ENCODE results near the gene B4GALT5.

B4GALT5 gene

GRCh38 chr20:49700411-49701185 is 13.1 kb downstream of the B4GALT5 start:
- FAIRE-seq: no peak

- FAIRE-seq: no peak
Observed at GRCh38 chr20:49699200-49699992, 14.3 kb downstream of the B4GALT5 start.

DNA sequence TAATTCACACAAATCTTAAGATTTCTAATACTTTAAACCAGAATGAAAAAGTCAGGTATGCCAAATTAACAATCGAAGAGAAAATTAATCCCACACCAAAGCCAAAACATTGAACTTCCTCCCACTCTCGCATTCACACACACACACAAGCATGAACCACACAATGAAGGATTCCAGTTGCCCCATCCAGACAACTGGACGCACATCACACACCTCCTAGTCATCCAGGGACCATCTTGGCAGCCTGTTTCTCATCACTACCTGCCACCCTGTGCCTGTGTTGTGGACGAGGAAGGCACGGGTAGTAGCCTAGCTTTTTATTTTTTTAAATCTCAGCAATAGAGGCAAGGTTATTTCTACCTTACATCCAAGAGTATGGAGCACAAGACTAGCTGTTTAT is 15.2 kb downstream of the B4GALT5 start:
- FAIRE-seq: no peak

DNA sequence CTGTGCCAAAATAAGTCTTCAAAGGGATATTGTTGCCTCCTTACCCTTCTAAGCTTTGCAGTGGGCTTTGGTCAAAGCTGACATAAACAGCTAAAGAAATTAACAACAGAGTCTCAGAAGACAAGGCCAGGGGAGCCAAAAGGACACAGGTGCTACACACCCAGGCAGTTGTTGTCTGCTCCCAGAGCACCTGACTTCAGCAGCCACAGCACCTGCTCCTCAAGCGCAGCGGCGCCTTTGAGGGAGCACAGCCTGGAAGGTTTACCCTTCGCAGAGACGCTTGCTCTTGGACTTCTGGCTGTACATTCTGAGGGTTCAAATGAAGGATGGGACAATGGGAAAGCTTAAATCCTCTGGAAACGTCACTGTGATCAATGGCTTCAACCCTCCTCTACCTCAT is 16.6 kb downstream of the B4GALT5 start:
- no peak for FAIRE-seq

GRCh38 chr20:49696594-49696993 is 17.1 kb downstream of the B4GALT5 start:
- no peak for FAIRE-seq

DNA sequence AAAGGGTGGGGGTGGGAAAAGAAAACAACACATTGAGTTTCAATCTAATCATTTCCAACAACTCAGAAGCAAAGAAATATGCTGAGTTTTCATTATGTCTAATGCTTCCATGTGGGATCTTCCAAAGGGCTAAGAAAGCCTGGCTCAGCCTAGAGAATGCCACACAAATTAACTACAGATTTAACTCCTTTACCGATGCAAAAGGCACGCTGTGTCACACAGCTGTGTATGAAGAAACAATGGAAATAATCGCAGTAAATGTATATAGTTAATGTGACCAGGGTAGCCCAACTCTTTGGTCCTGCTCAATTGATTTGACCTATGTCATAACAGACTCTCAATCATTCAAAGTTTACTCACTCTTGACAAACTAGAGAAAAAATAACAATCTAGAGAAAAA is 17.8 kb downstream of the B4GALT5 start:
- FAIRE-seq: no peak

GRCh38 chr20:49694450-49695071 is 19.1 kb downstream of the B4GALT5 start:
- no peak for FAIRE-seq

GRCh38 chr20:49693435-49694171 is 20.1 kb downstream of the B4GALT5 start:
- no peak for FAIRE-seq

GRCh38 chr20:49692941-49693340 is 20.7 kb downstream of the B4GALT5 start:
- FAIRE-seq: no peak

DNA sequence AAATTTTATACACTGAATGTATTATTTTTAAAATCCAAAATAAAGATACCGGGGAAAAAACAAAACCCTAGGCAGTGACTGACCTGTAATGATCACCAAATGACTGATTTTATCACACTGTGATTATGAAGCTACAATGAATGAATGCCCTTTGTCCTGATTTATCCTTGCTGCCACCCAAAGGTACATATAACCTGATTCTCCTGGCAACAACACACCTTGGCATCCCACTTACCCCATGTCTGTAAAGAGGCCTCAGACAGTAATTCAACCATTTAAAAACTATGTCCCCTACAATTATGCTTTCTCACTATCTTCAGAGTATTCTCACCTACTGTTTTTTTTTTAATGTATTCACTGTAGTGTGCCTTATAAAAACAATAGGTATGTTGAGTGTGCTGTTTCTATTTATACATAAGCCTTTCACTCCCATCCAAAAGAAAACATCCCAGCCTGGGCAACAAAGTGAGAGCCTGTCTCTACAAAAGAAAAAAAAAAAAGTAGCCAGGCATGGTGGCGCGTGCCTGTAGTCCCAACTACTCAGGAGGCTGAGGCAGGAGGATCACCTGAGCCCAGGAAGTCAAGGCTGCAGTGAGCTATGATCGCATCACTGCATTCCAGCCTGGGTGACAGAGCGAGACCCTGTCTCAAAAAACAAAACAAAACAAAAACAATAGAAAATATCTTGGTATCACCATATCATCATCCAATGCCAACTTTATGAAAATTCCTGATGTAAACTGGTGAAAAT is 21.7 kb downstream of the B4GALT5 start:
- FAIRE-seq: no peak

DNA sequence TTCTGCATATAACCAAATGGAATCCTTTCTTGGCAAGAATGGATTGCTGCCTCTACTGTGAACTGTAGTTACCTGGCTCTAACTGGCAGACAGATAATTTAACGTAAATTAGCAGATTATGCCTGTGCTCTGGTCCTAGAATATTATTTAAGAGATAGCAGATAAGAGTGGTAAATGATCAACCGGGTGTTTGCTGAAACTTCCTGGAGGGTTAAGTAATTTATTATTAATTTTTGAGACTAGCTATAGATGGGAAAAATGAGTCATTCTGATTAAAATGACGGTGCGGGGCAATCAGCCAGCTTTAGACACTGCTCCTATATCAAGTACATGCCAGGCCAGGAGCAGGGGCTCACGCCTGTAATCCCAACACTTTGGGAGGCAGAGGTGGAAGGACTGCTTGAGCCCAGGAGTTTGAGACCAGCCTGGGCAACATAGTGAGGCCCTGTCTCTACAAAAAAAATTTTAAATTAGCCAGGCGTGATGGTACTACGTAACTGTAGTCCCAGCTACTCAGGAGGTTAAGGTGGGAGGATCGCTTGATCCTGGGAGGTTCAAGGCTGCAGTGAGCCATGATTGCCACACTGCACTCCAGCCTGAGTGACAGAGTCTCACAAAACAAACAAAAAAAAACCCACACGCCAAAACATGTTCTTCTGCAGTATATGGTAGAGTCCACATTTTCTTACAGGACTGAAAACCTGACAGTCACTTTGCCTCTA is 22.6 kb downstream of the B4GALT5 start:
- no peak for FAIRE-seq

DNA sequence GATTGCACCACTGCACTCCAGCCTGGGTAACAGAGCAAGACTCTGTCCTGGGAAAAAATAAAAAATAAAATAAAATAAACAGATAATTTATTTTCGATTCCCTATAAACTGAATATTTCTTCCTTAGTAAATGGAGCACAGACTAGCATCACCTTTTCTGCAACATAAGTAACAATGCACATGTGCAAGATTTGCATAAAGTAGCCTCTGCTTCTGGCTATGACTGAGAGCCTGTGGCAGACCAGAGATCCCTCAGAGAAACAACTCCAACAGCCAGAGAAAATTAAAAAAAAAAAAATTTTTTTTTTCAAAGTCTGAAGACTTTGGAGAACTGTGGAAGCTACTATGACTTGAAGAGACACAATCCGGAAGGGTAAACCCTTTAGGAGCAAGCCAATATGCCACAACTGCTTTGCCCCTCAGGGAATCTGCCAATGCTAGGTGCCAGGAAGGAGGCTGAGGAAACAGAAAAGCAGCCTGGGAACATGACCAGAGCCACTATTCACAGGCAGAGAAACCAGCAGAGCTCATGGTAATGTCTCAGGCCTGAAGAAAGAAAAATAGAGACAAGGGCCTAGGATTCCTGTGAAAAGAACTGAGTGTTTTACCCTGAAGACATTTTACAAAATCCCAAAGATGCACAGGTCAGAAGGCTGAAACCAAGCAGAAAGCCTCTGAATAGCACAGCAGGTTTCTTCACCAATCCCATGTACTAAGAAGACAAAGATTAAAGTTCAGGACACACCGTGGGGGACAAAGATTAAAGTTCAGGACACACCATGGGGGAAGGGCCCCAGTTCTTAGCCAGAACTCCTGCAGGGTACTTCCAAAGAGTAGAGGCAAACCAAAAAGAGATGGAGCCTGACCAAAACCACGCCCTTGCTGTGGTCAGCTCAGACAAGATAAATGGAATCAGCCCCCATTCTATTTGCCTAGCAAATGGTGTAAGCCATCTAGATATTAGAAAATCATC is 25.8 kb downstream of the B4GALT5 start:
- no peak for FAIRE-seq

DNA sequence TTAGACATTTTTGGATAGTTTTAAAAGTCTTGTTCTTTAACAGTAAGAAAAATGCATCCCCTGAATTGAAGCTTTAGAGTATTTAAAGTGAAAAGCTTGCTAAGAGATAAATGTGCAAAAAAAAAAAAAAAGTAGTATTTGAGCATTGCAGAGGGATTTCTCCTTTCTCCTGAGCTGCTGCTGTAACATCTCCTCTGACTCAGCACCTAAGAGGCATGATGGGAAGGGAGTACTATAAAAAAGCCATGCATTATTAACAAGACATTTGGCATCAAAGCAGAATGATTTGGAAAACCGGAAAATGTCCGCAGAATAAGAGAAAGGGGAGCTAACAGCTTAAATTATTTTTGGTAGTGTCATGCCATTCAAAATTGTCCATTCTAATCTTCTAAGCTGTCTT is 27.9 kb downstream of the B4GALT5 start:
- no peak for FAIRE-seq

DNA sequence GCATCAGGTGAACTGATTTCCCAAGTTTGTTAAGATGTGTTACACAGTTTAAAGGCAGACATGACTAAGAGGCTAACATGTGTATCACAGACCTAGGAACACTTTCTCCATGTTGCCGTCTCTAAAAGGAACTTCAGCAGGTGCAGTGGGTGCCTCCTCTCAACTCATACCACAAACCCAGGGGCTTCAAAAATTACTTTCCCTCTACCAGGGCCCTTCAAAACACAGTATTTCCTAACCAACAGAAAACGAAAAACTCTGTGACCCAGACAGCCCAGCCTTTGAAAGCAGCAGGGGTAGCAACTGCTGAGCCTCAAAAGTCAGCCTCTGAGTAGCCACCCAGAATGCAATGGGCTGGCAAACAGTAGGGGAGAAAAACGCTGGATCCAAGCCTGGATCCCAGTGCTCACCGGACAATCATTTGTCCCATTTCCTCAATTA is 28.5 kb downstream of the B4GALT5 start:
- FAIRE-seq: no peak

GRCh38 chr20:49684335-49684997 is 29.2 kb downstream of the B4GALT5 start:
- FAIRE-seq: no peak

DNA sequence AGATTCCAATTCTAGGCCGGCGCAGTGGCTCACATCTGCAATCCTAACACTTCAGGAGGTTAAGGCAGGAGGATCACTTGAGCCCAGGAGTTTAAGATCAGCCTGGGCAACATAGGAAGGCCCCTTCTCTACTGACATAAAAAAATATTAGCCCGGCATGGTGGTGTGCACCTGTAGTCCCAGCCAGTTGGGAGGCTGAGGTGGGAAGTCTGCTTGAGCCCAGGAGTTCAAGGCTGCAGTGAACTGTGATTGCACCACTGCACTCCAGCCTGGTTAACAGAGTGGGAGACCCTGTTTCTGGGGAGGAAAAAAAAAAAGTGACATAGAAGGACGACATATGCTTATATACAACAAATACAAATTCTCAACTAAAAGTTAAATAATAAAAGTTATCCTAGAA is 30.9 kb downstream of the B4GALT5 start:
- no peak for FAIRE-seq

- no peak for FAIRE-seq
Observed at GRCh38 chr20:49682278-49682677, 31.4 kb downstream of the B4GALT5 start.

DNA sequence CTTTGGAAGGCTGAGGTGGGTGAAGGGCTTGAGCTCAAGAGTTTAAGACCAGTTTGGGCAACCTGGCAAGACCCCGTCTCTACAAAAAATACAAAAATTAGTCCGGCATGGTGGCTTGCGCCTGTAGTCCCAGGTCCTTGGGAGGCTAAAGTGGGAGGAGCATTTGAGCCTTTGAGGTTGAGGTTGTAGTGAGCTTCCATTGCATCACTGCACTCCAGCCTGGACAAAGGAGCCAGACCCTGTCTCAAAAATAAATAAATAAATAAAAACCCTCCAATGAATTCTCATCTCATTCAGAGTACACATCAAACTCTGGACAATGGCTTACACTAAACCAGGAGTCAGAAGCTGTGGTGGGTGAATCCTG is 31.8 kb downstream of the B4GALT5 start:
- FAIRE-seq: no peak

GRCh38 chr20:49680484-49680883 is 33.2 kb downstream of the B4GALT5 start:
- FAIRE-seq: no peak

DNA sequence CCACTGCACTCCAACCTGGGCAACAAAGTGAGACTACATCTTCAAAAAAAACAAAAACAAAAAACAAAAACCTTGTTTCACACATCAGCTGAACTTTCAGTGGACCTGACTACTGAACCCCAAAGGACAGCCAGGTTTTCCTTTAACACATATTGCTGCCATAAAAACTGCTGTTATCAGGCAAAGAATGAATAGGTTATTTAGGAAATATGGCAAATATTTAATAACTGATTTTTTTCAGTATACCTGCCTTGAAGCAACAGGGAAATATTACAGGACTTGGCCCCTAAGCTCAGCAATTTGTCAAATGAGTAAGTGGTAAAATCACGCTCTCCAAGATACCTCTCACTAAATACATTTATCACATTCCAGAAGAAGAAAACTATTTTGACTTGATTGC is 34.0 kb downstream of the B4GALT5 start:
- no peak for FAIRE-seq

All from endometrium (tissue), 2 donors.